HepG2 (cell line): Measurements from ENCODE around the gene BTN1A1. TPM values are rescaled to one million over a fixed set of nuclear protein-coding genes. Genes with fewer than 3 reads are reported as not detected.

ENCODE experiments used
- ARID4A ChIP-seq: sonication (generic); formaldehyde crosslinking; IDR thresholded peaks from 2 replicates; pipeline ENCODE4 v1.5.0; 2020; ENCODE audit warnings: mild to moderate bottlenecking, missing genetic modification reagents, borderline replicate concordance
- HNF4A ChIP-seq: sonication (generic); formaldehyde crosslinking; IDR thresholded peaks from 2 replicates; pipeline ENCODE4 v1.4.0; 2020; ENCODE audit warnings: missing genetic modification reagents
- KDM3A ChIP-seq: IDR thresholded peaks from 2 replicates; pipeline ENCODE4 v1.6.1; 2018; ENCODE audit warnings: low read depth, missing compliant biosample characterization
- KDM5A ChIP-seq: fragments of 200-600 bp; sonication (generic); IDR thresholded peaks from 2 replicates; pipeline ENCODE4 v1.7.0; 2018; ENCODE audit warnings: antibody characterized with exemption, mild to moderate bottlenecking, low read length, borderline replicate concordance
- NFIC ChIP-seq: IDR thresholded peaks from 2 replicates; pipeline ENCODE4 v1.6.1; 2012; ENCODE audit warnings: mild to moderate bottlenecking, low read length, inconsistent platforms
- NR2F2 ChIP-seq: IDR thresholded peaks from 2 replicates; pipeline ENCODE4 v1.6.1; 2012; ENCODE audit warnings: low read depth, inconsistent platforms, borderline replicate concordance
- TBX2 ChIP-seq: sonication (generic); formaldehyde crosslinking; IDR thresholded peaks from 2 replicates; pipeline ENCODE4 v1.5.0; 2020; ENCODE audit warnings: missing genetic modification reagents, mild to moderate bottlenecking, borderline replicate concordance
- ZBTB21 ChIP-seq: sonication (generic); formaldehyde crosslinking; IDR thresholded peaks from 2 replicates; pipeline ENCODE4 v1.4.0; 2020; ENCODE audit warnings: missing genetic modification reagents
- ZFP91 ChIP-seq: sonication (generic); formaldehyde crosslinking; IDR thresholded peaks from 2 replicates; pipeline ENCODE4 v1.9.0; 2022; ENCODE audit warnings: missing genetic modification reagents, mild to moderate bottlenecking, borderline replicate concordance
- ZIK1 ChIP-seq: sonication (generic); formaldehyde crosslinking; IDR thresholded peaks from 2 replicates; pipeline ENCODE4 v1.5.0; 2020; ENCODE audit warnings: mild to moderate bottlenecking, low read depth, missing genetic modification reagents, borderline replicate concordance
- ZNF230 ChIP-seq: sonication (generic); formaldehyde crosslinking; IDR thresholded peaks from 2 replicates; pipeline ENCODE4 v1.4.0; 2020; ENCODE audit warnings: mild to moderate bottlenecking, missing genetic modification reagents
- ZNF557 ChIP-seq: sonication (generic); formaldehyde crosslinking; IDR thresholded peaks from 2 replicates; pipeline ENCODE4 v1.4.0; 2020; ENCODE audit warnings: missing genetic modification reagents
- ZNF740 ChIP-seq: sonication (generic); formaldehyde crosslinking; IDR thresholded peaks from 2 replicates; pipeline ENCODE4 v1.4.0; 2020; ENCODE audit warnings: missing genetic modification reagents
- ZNF816 ChIP-seq: sonication (generic); formaldehyde crosslinking; IDR thresholded peaks from 2 replicates; pipeline ENCODE4 v1.8.0; 2022; ENCODE audit warnings: missing genetic modification reagents, mild to moderate bottlenecking, borderline replicate concordance
- ZSCAN25 ChIP-seq: sonication (generic); formaldehyde crosslinking; IDR thresholded peaks from 2 replicates; pipeline ENCODE4 v1.8.0; 2022; ENCODE audit warnings: mild to moderate bottlenecking, missing genetic modification reagents
- polyA plus RNA-seq, 8 experiments: library from polyadenylated mRNA; depleted of rRNA in 3 of 8; stranded (reverse) in 7 of 8; unstranded in 1 of 8; fragments of >200 nt; fragmentation: Illumina TruSeq in 4 of 8; extraction: Trizol in 4 of 8; gene quantifications; 2 replicates each; pipeline versions ENCODE4 v1.2.1 to v1.2.3, GENCODE V29; 2011 to 2016; ENCODE audit warnings: low read depth in 4 of 8, missing spikeins in 1 of 8, mixed read lengths in 1 of 8; ENCODE audit not compliant: insufficient read depth in 1 of 8
- total RNA-seq, 5 experiments: library from RNA; depleted of rRNA; stranded (reverse); fragments of >200 nt; fragmentation: Illumina TruSeq; extraction: Trizol; gene quantifications; 2 replicates each; pipeline ENCODE4 v1.2.3, GENCODE V29; 2016; ENCODE audit warnings: low read depth in 1 of 5
- TF ChIP-seq, protein P1 (sequence below): IDR thresholded peaks from 2 replicates; pipeline ENCODE4 v1.6.1; 2016; ENCODE audit warnings: missing genetic modification reagents, missing compliant biosample characterization
- TF ChIP-seq, protein P2 (sequence below): IDR thresholded peaks from 2 replicates; pipeline ENCODE4 v1.6.1; 2016; ENCODE audit warnings: missing compliant biosample characterization, missing genetic modification reagents, borderline replicate concordance
- TF ChIP-seq, protein P3 (sequence below): sonication (generic); formaldehyde crosslinking; conservative IDR thresholded peaks from 2 replicates; pipeline ENCODE4 v1.5.0; 2020; ENCODE audit warnings: missing genetic modification reagents

Gene BTN1A1
- total and polyA plus RNA-seq, 2 of the 13 experiments (the other 11 are each of a cell fraction or from before 2014, with no cell fraction given), result 0.04 TPM; not detected in 1

- TF ChIP-seq NFIC, result peak; percentile 59; the same call in 1 of the 2 replicates
- no peak for TF ChIP-seq ZSCAN25
- TF ChIP-seq TBX2, result peak; percentile 37; the same call in 1 of the 2 replicates
- TF ChIP-seq ZNF816 (CRISPR knock-in tag), result 0 out of 2 replicates have a peak, but pooled peaks have one; percentile 18
- TF ChIP-seq NR2F2, result 0 out of 2 replicates have a peak, but pooled peaks have one; percentile 21
- 0 out of 2 replicates have a peak, but pooled peaks have one; percentile 9 for TF ChIP-seq KDM3A
- no peak for TF ChIP-seq ZFP91 (CRISPR knock-in tag)
- TF ChIP-seq, protein P1, sequence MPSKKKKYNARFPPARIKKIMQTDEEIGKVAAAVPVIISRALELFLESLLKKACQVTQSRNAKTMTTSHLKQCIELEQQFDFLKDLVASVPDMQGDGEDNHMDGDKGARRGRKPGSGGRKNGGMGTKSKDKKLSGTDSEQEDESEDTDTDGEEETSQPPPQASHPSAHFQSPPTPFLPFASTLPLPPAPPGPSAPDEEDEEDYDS (CRISPR knock-in tag), result no peak
- TF ChIP-seq ZNF557 (CRISPR knock-in tag), result 0 out of 2 replicates have a peak, but pooled peaks have one; percentile 35
- TF ChIP-seq, protein P2, sequence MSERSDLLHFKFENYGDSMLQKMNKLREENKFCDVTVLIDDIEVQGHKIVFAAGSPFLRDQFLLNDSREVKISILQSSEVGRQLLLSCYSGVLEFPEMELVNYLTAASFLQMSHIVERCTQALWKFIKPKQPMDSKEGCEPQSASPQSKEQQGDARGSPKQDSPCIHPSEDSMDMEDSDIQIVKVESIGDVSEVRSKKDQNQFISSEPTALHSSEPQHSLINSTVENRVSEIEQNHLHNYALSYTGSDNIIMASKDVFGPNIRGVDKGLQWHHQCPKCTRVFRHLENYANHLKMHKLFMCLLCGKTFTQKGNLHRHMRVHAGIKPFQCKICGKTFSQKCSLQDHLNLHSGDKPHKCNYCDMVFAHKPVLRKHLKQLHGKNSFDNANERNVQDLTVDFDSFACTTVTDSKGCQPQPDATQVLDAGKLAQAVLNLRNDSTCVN (CRISPR knock-in tag), result peak; percentile 47; the same call in 1 of the 2 replicates
- TF ChIP-seq HNF4A (CRISPR knock-in tag), result peak; percentile 38; the same call in 1 of the 2 replicates
- 0 out of 2 replicates have a peak, but pooled peaks have one; percentile 46 for TF ChIP-seq ZNF740 (CRISPR knock-in tag)
- TF ChIP-seq ZNF230 (CRISPR knock-in tag), result 0 out of 2 replicates have a peak, but pooled peaks have one; percentile 88
- TF ChIP-seq, protein P3, sequence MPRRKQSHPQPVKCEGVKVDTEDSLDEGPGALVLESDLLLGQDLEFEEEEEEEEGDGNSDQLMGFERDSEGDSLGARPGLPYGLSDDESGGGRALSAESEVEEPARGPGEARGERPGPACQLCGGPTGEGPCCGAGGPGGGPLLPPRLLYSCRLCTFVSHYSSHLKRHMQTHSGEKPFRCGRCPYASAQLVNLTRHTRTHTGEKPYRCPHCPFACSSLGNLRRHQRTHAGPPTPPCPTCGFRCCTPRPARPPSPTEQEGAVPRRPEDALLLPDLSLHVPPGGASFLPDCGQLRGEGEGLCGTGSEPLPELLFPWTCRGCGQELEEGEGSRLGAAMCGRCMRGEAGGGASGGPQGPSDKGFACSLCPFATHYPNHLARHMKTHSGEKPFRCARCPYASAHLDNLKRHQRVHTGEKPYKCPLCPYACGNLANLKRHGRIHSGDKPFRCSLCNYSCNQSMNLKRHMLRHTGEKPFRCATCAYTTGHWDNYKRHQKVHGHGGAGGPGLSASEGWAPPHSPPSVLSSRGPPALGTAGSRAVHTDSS (CRISPR knock-in tag), result peak; percentile 97
- peak; percentile 24; the same call in 1 of the 2 replicates for TF ChIP-seq KDM5A
- TF ChIP-seq ZIK1, result no peak
- no peak for TF ChIP-seq ZBTB21 (CRISPR knock-in tag)
- peak; percentile 51; the same call in 1 of the 2 replicates for TF ChIP-seq ARID4A
Measured at GRCh38 chr6:26553635-26554446, 53.7 kb downstream of the BTN1A1 start (continued).
